Karpas-422 (cell line): ENCODE measurements around the gene SAMD8. TPM values are rescaled to one million over a fixed set of nuclear protein-coding genes. Genes with fewer than 3 reads are reported as not detected.
"Not testable (repeated sequence)": the region's sequence is repeated elsewhere in the genome, so short reads cannot be mapped to it uniquely, and the experiment has no call there.

Source experiments
- DNase-seq: peaks from one replicate; pipeline ENCODE4 v3.0.0-alpha.2; 2015
- H2AFZ ChIP-seq: fragments of 200-600 bp; sonication (generic); 2 replicates; pipeline ENCODE4 v1.6.1; 2014; ENCODE audit warnings: antibody characterized with exemption, low read length, mixed read lengths
- H3K27ac ChIP-seq: fragments of 200-600 bp; sonication (generic); 2 replicates; pipeline ENCODE4 v1.5.1; 2014; ENCODE audit warnings: mild to moderate bottlenecking, low read length, moderate library complexity
- H3K27me3 ChIP-seq: fragments of 200-600 bp; sonication (generic); 2 replicates; pipeline ENCODE4 v1.6.1; 2014; ENCODE audit warnings: low read length, mixed read lengths
- H3K36me3 ChIP-seq: fragments of 200-600 bp; sonication (generic); 2 replicates; pipeline ENCODE4 v1.6.1; 2014; ENCODE audit warnings: low read length, mixed read lengths; ENCODE audit not compliant: insufficient read depth
- H3K4me1 ChIP-seq: fragments of 200-600 bp; sonication (generic); 2 replicates; pipeline ENCODE4 v1.6.1; 2014; ENCODE audit warnings: mild to moderate bottlenecking, low read length, mixed read lengths
- H3K4me2 ChIP-seq: fragments of 200-600 bp; sonication (generic); 2 replicates; pipeline ENCODE4 v1.6.1; 2014; ENCODE audit warnings: low read length, low read depth, mild to moderate bottlenecking; ENCODE audit not compliant: poor library complexity, severe bottlenecking
- H3K4me3 ChIP-seq: fragments of 200-600 bp; sonication (generic); 2 replicates; pipeline ENCODE4 v1.5.1; 2014; ENCODE audit warnings: mild to moderate bottlenecking, antibody characterized with exemption, low read length, mixed read lengths
- H3K79me2 ChIP-seq: fragments of 200-600 bp; sonication (generic); 2 replicates; pipeline ENCODE4 v1.6.1; 2014; ENCODE audit warnings: mild to moderate bottlenecking, low read length, mixed read lengths
- H3K9ac ChIP-seq: fragments of 200-600 bp; sonication (generic); 2 replicates; pipeline ENCODE4 v1.6.0; 2014; ENCODE audit warnings: low read length
- H3K9me2 ChIP-seq: fragments of 200-600 bp; sonication (generic), shearing (Covaris generic); replicated peaks from 2 replicates; pipeline ENCODE4 v1.6.0; 2014; ENCODE audit warnings: mild to moderate bottlenecking, low read length, moderate library complexity; ENCODE audit not compliant: insufficient read depth
- H3K9me3 ChIP-seq: fragments of 300-700, 200-600 bp; sonication (generic); 2 replicates; pipeline ENCODE4 v1.6.1; 2014; ENCODE audit warnings: low read length, mixed read lengths
- H4K20me1 ChIP-seq: fragments of 200-600 bp; sonication (generic); 2 replicates; pipeline ENCODE4 v1.6.1; 2014; ENCODE audit warnings: mild to moderate bottlenecking, antibody characterized with exemption, low read length, low read depth; ENCODE audit not compliant: insufficient read depth
- total RNA-seq: library from RNA; depleted of rRNA; stranded (reverse); fragments of >200 nt; shearing (Covaris generic); gene quantifications from 2 replicates; pipeline ENCODE4 v1.2.3, GENCODE V29; 2014; ENCODE audit warnings: low replicate concordance

SAMD8 gene
- total RNA-seq, 1 experiment from 2014 or later, result 18.8 TPM

- Histone ChIP-seq H4K20me1 (peaks cover 16% of the 10 kb centered on the region; the same call in 1 of the 2 replicates), H3K4me3 (peak overlapping the region; percentile 78), H3K27me3 (no peaks in the 10 kb centered on the region), H3K4me2 (peak overlapping the region; percentile 80), H3K27ac (peak overlapping the region; percentile 77), H3K9me2 (no peaks in the 10 kb centered on the region), H3K79me2 (peaks cover 40% of the 10 kb centered on the region), H3K9me3 (no peaks in the 10 kb centered on the region), H3K9ac (peak overlapping the region; percentile 82), H2AFZ (peak overlapping the region; percentile 65; the same call in 1 of the 2 replicates), H3K4me1 (peaks cover 22% of the 10 kb centered on the region), H3K36me3 (peaks cover 24% of the 10 kb centered on the region)
- peak; percentile 90 for DNase-seq
Measured at GRCh38 chr10:75209921-75210281, 98.4 kb downstream of the SAMD8 start.

- H3K79me2 ChIP-seq, result peaks cover 44% of the 10 kb centered on the region
- H3K9me3 ChIP-seq, result no peaks in the 10 kb centered on the region
- peaks cover 22% of the 10 kb centered on the region for H3K4me1 ChIP-seq
- H3K9ac ChIP-seq, result peak within 1 kb of the TSS; percentile 82
- H3K9me2 ChIP-seq, result no peaks in the 10 kb centered on the region
- peak within 1 kb of the TSS; percentile 77 for H3K27ac ChIP-seq
- peaks cover 16% of the 10 kb centered on the region; the same call in 1 of the 2 replicates for H4K20me1 ChIP-seq
- H3K4me3 ChIP-seq, result peak within 1 kb of the TSS; percentile 78
- H3K4me2 ChIP-seq, result peak within 1 kb of the TSS; percentile 80
- H3K27me3 ChIP-seq, result no peaks in the 10 kb centered on the region
- H2AFZ ChIP-seq, result peak within 1 kb of the TSS; percentile 65; the same call in 1 of the 2 replicates
- peaks cover 24% of the 10 kb centered on the region for H3K36me3 ChIP-seq
- peak; percentile 97 for DNase-seq
Measured at GRCh38 chr10:75210282-75211006, 99.0 kb downstream of the SAMD8 start, which contains the start of gene VDAC2. VDAC2 (plus strand) TSS chr10:75210796; CDS start chr10:75211159, 363 bp downstream.

- peaks cover 20% of the 10 kb centered on the region; the same call in 1 of the 2 replicates for H4K20me1 ChIP-seq
- H2AFZ ChIP-seq, result no peak overlapping the region
- H3K9me3 ChIP-seq, result no peaks in the 10 kb centered on the region
- H3K4me1 ChIP-seq, result peaks cover 22% of the 10 kb centered on the region
- H3K27me3 ChIP-seq, result no peaks in the 10 kb centered on the region
- H3K4me3 ChIP-seq, result peak overlapping the region; percentile 78
- H3K9me2 ChIP-seq, result no peaks in the 10 kb centered on the region
- H3K27ac ChIP-seq, result peak overlapping the region; percentile 77
- peak overlapping the region; percentile 80 for H3K4me2 ChIP-seq
- H3K36me3 ChIP-seq, result peaks cover 29% of the 10 kb centered on the region
- DNase-seq, result peak; percentile 79
- peak overlapping the region; percentile 82 for H3K9ac ChIP-seq
- H3K79me2 ChIP-seq, result peaks cover 51% of the 10 kb centered on the region
Measured at GRCh38 chr10:75211007-75211691, 99.7 kb downstream of the SAMD8 start.

GRCh38 chr10:75212343-75212742 lies 100.9 kb downstream of the SAMD8 start:
- Histone ChIP-seq H4K20me1 (peaks cover 28% of the 10 kb centered on the region; the same call in 1 of the 2 replicates), H3K9me2 (no peaks in the 10 kb centered on the region), H3K27me3 (no peaks in the 10 kb centered on the region), H3K4me3 (peak overlapping the region; percentile 78), H3K27ac (no peak overlapping the region), H3K79me2 (peaks cover 63% of the 10 kb centered on the region), H2AFZ (no peak overlapping the region), H3K9ac (peak overlapping the region; percentile 82), H3K36me3 (peaks cover 40% of the 10 kb centered on the region), H3K4me1 (peaks cover 22% of the 10 kb centered on the region), H3K4me2 (peak overlapping the region; percentile 80), H3K9me3 (no peaks in the 10 kb centered on the region)
- DNase-seq, result no peak

- Histone ChIP-seq H3K9me2 (no peaks in the 10 kb centered on the region), H4K20me1 (peaks cover 53% of the 10 kb centered on the region), H3K9me3 (no peaks in the 10 kb centered on the region), H3K9ac (no peak overlapping the region), H2AFZ (no peak overlapping the region), H3K4me3 (no peak overlapping the region), H3K4me1 (peaks cover 25% of the 10 kb centered on the region), H3K27me3 (no peaks in the 10 kb centered on the region), H3K27ac (no peak overlapping the region), H3K79me2 (peaks cover 89% of the 10 kb centered on the region), H3K36me3 (peaks cover 74% of the 10 kb centered on the region), H3K4me2 (no peak overlapping the region)
- DNase-seq, result no peak
Measured at GRCh38 chr10:75220274-75220673, 108.8 kb downstream of the SAMD8 start.

- not testable (repeated sequence) for H3K4me3 ChIP-seq, H3K9me2 ChIP-seq, H2AFZ ChIP-seq, H3K9ac ChIP-seq, H3K4me2 ChIP-seq, DNase-seq, H3K27me3 ChIP-seq, H3K27ac ChIP-seq, H3K9me3 ChIP-seq
- peaks cover 75% of the 10 kb centered on the region for H3K36me3 ChIP-seq
- peaks cover 29% of the 10 kb centered on the region for H3K4me1 ChIP-seq
- peaks cover 89% of the 10 kb centered on the region for H3K79me2 ChIP-seq
- peaks cover 49% of the 10 kb centered on the region for H4K20me1 ChIP-seq
Measured at GRCh38 chr10:75221492-75221891, 110.0 kb downstream of the SAMD8 start.

GRCh38 chr10:75223507-75223906 lies 112.1 kb downstream of the SAMD8 start:
- H4K20me1 ChIP-seq, result peaks cover 44% of the 10 kb centered on the region
- H3K4me2 ChIP-seq, result no peak overlapping the region
- no peaks in the 10 kb centered on the region for H3K27me3 ChIP-seq
- H3K9ac ChIP-seq, result no peak overlapping the region
- H3K79me2 ChIP-seq, result peaks cover 84% of the 10 kb centered on the region
- H3K4me3 ChIP-seq, result no peak overlapping the region
- H3K9me3 ChIP-seq, result no peaks in the 10 kb centered on the region
- H3K4me1 ChIP-seq, result peaks cover 29% of the 10 kb centered on the region
- no peak for DNase-seq
- no peak overlapping the region for H2AFZ ChIP-seq
- no peaks in the 10 kb centered on the region for H3K9me2 ChIP-seq
- peaks cover 67% of the 10 kb centered on the region; the same call in 1 of the 2 replicates for H3K36me3 ChIP-seq
- H3K27ac ChIP-seq, result no peak overlapping the region

- Histone ChIP-seq H3K9ac (no peak overlapping the region), H2AFZ (no peak overlapping the region), H3K27ac (no peak overlapping the region), H3K4me3 (no peak overlapping the region), H4K20me1 (peaks cover 36% of the 10 kb centered on the region), H3K4me2 (no peak overlapping the region), H3K9me3 (no peaks in the 10 kb centered on the region), H3K36me3 (peaks cover 74% of the 10 kb centered on the region), H3K79me2 (peaks cover 77% of the 10 kb centered on the region), H3K27me3 (no peaks in the 10 kb centered on the region), H3K9me2 (no peaks in the 10 kb centered on the region), H3K4me1 (peaks cover 31% of the 10 kb centered on the region)
- no peak for DNase-seq
Measured at GRCh38 chr10:75226095-75226494, 114.6 kb downstream of the SAMD8 start.
